NCI-H146 treated with DMSO at 0.1 percent for 48 hours (cell line): ENCODE measurements around the gene ABCA4.

Experiments used
- DNase-seq: peaks from one replicate; lab custom pipeline; 2025; ENCODE audit not compliant: unreplicated experiment; lab: John Stamatoyannopoulos, UW

ABCA4 gene

DNA sequence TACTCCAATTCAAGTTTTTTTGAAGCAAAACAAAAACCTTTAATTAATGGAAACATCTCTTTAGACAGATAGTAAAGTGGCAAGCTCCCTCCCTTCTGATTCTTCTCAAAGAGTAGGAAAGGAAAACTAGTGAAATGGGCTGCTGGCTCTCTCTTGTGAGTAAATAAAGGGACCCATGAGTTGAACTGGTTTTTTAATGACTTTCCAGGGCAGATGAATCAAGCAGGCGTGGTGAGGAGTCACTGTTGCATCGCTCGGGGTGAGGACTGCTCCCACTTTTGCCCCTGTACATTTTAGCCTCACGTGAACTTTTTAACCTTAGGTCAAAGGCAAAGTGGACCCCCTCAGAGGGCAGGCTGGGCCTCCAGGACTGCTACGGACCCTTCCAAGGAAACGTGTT lies 64.8 kb downstream of the ABCA4 start:
- DNase-seq, result no peak

GRCh38 chr1:94055459-94056122 lies 65.4 kb downstream of the ABCA4 start:
- no peak for DNase-seq

DNA sequence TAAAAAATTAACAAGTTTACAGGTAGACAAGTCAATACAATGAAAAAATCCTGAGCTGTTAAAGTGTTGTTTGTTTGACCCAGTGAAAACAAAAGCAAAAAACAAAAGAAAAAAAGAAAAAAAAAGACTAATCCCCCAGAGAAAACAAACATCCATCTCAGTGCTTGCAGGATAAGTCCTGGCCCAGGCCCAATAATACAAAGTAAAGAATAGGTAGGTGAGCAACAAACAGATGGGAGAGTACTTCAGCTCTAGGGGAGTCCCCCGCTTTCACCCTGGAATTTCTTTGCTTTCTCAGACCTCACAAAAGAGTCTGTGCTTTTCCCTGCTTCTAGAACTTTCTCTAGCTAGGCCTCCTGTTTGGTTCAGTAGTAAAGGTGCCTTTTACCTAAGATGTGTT lies 70.3 kb downstream of the ABCA4 start:
- DNase-seq, result no peak

- DNase-seq, result no peak
Observed at GRCh38 chr1:94050254-94050653, 70.7 kb downstream of the ABCA4 start.

- no peak for DNase-seq
Observed at GRCh38 chr1:94049791-94050190, 71.2 kb downstream of the ABCA4 start.

DNA sequence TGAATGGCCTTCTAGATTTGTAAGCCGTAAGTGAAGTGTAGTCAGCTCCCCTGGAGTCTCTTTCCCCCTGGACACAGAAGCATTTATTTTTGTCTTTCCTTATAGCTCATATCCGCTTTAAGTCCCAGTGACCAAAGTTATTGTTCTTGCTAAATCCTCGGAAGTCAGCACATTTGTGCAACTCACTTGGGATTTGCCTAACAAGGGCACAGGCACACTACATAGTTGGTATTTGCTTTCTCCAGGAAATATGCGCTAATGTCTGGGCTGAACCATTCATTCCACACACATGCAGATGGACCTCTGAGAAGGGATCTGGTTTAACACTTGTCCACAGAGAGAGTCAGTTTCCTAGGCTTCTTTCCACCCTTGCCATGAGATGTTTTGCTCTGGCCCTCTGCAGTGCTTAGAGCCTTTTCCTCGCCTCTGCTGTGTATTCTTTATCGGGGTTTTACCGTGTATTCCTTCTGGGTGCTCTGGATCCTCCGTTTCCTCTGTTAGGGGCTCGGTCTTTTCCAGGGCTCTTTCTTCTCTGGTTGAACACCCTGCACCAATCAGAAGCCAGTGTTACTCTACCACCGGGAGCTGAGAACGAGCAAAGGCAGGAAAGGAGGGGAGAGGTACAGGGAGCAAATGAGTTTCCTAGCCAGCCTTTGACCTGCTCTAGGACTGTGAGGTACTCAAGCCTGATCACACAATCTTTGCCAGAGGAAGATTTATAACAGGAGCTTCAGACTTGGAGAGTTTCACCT lies 72.4 kb downstream of the ABCA4 start:
- DNase-seq, result no peak

GRCh38 chr1:94047949-94048348 lies 73.0 kb downstream of the ABCA4 start:
- no peak for DNase-seq

DNA sequence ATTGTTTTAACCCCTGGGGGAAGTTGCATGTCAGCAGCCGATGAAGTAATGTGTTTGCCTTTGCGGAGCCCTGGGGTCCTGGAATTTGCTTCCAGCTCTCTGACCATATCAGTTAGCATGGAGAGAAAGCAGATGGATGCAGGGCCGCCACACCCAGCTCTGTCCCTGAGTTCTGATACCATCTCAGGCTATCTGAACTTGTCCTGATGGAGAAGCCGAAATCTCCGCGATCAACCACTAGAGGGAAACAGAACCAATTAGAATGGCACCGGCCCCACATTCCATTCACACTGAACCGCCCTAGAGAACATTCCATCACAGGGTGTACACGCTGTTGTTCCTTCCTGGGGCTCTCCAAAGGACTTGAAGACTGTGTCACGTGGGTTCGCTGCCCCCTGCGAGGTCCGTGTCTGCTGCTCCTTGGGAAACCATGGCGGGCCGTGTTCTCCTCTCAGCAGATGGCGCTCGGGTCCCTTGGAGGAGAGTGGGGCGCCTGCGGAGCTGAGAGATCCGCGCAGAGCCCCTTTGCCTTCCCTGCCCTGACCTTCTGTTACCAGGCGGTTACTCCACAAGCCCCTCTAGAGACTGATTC lies 75.4 kb downstream of the ABCA4 start:
- peak; percentile 22 for DNase-seq

- DNase-seq, result no peak
Observed at GRCh38 chr1:94044891-94045290, 76.1 kb downstream of the ABCA4 start.

- DNase-seq, result no peak
Observed at GRCh38 chr1:94044290-94044790, 76.6 kb downstream of the ABCA4 start.

DNA sequence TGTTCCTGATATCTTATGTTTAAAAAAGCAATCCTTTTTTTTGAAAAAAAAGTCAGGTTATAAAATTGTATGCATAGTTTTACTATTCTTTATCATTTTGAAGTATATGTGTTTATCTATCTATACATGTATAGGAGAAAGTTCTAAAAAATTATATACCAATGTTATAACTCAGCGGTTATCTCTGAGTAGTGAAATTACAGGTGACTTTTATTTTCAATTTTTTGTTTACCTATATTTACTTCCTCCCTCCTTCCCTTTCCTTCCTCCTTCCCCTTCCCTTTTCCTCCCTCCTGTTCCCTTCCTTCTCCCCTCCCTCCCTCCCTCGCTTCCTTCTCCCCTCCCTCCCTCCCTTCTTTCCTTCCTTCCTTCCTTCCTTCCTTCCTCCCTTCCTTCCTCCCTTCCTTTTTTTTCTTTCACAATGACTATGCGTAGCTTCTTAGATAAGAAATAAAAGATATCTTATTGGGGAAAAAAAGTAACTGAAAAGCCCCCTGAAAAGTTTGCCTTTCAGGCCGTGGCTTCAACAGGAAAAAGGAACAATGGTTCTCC lies 77.1 kb downstream of the ABCA4 start:
- DNase-seq, result no peak

- no peak for DNase-seq
Observed at GRCh38 chr1:94042388-94042787, 78.6 kb downstream of the ABCA4 start.

DNA sequence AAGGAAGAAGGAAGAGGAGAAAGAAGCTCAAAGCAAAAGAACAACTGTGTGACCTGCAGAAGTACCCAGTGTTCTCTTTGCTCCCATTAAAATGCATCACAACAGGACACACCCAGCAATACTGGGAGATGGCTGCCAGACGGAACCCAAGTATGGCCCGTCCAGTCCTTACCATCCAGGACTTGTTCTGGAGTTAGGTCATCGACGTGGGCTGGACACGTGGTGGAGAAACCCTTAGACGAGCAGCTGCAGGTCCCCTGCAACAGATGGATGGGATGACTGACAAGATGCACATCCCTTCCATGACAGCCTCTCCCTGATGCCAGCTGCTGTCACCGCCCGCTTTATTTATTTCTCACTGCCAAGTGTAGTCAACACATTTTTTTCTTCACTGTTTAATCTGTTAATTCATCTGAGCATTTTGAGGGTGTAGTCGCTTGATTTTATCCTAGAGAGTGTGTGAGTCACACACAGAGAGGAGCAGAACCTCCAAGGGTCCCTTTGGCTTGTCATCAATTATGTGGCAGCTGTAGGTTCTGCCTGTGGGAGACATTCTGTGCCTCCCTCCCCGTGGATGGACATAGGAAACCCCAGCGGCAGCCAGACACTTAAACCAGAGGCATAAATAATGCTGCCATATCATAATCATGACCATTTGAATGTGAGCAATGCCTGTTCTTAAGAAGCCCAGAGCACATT lies 80.9 kb downstream of the ABCA4 start:
- DNase-seq, result no peak

DNA sequence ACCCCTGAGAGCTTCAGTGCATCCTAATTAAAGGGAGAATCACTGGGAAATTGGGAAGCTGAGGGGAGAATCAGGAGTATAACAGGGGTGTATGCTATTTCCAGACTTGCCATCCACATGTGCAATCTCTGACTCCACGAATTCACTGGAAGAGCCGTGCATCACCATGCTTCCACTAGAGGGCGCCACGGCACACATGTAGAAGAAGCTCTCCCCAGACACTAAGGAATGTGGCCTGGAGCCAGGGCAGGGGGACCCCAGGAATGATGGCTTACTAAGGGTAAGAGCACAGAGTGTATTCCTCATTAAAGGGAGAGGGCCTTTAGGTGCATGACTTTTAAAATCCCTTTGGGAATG lies 81.5 kb downstream of the ABCA4 start:
- DNase-seq, result no peak

DNA sequence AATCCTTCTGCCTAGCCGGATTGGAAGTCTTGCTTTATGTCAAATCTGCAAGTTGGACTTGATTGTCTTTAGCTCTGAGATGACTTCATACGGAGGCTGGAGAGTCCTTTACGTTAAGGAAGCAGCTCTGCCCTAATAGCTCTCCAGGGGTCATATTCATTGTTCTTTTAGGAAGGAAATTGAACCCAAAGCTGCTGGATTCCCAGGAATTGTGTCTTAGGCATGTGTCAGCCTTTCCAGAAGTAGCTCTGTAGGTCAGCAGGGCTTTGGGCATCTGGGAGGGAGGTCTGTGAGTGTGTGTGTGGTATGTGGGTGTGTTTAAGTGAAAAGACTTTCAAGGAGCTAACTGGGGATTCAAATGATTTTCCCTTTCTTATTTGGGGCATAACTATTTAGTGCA lies 82.4 kb downstream of the ABCA4 start:
- DNase-seq, result no peak

- DNase-seq, result no peak
Observed at GRCh38 chr1:94037392-94038229, 83.3 kb downstream of the ABCA4 start.

- no peak for DNase-seq
Observed at GRCh38 chr1:94036730-94037129, 84.2 kb downstream of the ABCA4 start.

DNA sequence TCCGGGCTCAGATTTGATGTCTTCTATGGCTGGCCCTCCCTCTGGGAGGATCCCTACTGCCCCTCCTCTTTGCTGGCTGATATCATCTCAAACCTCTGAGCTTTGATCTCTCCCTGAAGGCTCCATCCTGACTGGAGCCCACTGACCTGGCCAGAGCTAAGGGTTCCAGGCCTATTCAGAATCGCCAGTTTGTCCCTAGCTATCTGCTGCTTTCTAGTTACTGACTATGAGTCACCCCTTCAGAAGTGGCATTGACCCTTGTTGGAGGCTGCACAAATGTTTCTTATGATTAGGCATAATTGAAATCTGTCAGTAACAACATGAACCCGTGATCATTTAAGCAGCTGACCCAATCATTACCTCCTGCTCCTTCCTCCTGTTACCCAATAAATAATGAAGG lies 87.1 kb downstream of the ABCA4 start:
- DNase-seq, result no peak

GRCh38 chr1:94032637-94033036 lies 88.3 kb downstream of the ABCA4 start:
- DNase-seq, result no peak

DNA sequence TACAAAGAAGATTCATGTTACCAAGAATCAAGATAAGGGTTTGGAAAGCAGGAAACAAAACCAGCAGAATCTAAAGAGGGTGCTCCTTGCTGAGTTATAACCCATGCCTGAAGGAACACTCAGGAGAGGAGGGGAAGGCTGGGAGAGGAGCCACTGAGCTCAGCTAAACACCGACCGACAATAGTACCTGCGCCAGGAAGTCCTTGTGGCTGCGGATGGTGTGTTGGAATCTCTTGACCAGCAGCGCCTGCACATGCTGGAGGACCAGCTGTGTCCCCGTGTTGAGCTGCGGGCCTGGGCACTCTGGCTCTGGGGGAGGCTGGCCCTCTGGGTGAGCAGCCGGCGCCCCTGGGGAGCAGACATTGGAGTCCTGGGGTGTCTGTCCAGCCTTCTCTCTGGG lies 89.4 kb downstream of the ABCA4 start:
- DNase-seq, result no peak

DNA sequence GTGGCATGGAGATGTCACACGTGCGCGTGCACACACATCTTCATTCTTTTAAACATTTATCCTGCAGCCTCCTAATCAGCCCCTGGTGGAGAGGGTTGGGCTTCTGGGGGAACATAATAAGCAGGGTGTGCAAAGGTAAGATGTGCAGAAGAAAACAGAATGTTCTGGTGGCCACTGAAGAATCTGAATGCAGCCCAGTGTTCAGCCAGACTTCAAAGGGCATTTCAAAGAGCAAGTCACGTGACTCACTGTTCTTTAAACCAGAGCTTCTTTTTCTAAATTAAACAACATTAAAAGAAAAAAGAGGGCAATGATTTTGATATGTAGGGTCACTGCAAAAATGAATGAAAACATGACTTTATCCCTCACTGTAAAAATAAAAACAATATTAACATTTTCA lies 89.8 kb downstream of the ABCA4 start:
- no peak for DNase-seq
